ENCODE results near the gene SMTNL2.

GRCh38 chr17:4559966-4560365 lies 24.4 kb upstream of the SMTNL2 start:
- no peak for TF ChIP-seq POLR2A (IDR thresholded peaks at IDR 0.05)
- TF ChIP-seq CTCF (IDR thresholded peaks at IDR 0.05) = no peak
- TF ChIP-seq POLR2AphosphoS5 (IDR thresholded peaks at IDR 0.05) = no peak
